SHP77 (cell line): ENCODE results near the gene ECT2L.

ENCODE experiments used
- DNase-seq, 2 experiments: peaks; one replicate each; lab custom pipeline; 2025; lab: John Stamatoyannopoulos, UW

ECT2L gene, protein sequence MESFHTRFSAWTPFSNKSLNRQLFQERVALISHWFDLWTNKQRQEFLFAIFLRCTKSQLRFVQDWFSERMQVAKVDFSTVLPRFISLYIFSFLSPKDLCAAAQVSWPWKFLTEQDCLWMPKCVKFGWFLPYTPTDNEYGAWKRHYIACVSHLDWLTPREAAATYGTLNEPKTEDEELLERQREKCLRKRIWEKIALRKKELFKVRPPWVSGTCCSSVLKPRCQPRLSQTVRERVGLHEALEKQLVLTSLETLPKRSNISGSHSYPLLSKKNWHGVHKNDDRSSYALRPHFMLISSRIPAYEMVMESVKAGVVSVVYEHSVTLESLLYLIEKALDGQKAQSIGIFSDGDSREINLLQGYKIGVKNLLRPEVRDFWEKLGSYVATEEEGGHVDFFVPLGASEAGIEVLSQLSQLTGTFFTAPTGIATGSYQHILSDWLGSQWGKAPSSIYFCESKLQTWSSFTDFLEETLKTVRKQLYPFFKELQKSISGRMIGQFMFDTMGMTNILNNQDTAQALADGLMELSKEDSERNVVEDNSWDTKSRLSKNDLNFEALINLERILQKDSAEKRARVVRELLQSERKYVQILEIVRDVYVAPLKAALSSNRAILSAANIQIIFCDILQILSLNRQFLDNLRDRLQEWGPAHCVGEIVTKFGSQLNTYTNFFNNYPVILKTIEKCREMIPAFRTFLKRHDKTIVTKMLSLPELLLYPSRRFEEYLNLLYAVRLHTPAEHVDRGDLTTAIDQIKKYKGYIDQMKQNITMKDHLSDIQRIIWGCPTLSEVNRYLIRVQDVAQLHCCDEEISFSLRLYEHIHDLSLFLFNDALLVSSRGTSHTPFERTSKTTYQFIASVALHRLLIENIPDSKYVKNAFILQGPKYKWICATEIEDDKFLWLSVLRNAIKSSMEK

GRCh38 chr6:138795809-138796603 lies at the start of gene ECT2L:
Gene ECT2L (plus strand): TSS chr6:138796087. CDS start chr6:138813275, 17,188 bp downstream.
- DNase-seq = no peak

GRCh38 chr6:138752017-138752416 lies 43.9 kb upstream of the ECT2L start:
- DNase-seq = no peak

DNA sequence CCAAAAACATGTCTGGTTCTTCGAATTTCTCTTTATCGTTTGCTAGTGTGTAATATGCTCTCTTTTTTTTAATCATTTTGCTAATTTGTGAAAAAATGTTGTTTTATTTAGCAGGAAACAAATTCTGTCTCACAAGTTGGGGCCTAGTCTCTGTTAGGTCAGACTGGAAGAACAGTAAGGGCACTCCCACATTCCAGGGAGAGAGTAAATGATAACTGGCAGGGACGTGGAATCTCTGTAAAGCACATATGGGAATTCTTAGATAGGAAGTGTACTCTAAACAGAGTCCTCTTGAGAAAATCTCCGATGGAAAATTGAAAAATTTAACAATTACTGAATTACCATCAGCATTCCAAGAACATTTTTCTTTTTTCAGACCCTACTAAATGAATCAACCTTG lies 38.8 kb upstream of the ECT2L start:
- no peak for DNase-seq

DNA sequence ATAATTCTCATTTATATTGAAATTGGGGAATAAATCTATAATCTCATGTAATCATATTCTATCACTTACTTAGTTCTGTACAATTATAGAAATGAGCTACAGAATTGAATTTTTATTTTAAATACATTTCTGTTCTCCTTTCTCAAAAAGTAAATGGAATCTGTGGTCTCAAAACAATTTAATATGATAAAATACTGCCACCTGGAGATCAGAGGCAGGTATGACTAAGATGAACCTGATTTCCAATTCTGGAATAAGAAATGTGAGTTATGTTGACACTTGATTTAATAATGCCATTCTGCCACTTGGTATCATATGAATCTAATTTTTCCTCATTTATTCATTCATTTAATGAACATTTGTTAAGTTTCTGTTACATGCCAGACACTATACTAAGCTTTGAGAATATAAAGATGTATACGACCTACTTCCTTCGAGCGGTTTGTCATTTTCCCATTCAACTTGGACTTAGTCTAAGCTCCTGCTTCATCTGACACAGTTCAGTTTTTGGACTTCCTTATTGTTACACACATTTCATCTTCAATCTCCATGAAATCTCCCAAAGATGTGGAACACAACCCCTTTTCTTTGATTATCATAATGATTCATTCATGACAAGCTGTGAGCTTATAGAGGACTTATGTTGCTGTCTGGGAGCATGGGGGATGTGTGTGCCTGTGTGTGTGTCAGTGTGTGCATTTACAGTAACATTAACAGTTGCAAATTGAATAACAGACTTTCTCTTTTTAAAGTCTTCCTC lies 29.8 kb upstream of the ECT2L start:
- peak; percentile 28 to 33 for DNase-seq

GRCh38 chr6:138769102-138769676 lies 26.7 kb upstream of the ECT2L start:
- DNase-seq = no peak

DNA sequence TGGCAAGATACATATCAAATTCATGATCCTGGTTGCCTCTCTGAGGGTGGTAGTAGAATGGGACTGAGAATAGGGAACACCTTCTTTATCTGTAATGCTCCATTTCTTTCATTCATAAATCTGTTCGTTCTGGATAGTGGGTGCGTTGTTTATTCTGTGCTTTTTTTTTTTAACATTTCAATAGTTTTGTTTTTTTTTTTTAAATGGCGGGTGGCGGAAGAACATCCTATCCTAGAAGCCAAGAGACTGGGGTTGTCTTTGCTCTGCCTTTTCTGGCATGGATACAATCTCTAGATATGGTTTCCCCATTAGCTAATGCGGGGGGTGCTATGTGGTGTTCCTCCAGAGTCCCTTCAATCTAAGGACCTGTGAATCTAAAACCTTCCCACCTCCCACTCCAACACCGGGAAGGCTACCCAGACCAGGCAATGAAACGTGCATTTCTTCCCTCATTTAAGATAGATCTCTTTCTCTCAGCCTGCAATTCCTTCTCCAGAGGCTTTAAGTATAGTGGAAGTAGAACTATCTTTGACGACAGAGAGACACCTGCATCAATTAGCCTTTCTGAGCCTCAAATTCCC lies 23.2 kb upstream of the ECT2L start:
- peak; percentile 46 to 53 for DNase-seq

DNA sequence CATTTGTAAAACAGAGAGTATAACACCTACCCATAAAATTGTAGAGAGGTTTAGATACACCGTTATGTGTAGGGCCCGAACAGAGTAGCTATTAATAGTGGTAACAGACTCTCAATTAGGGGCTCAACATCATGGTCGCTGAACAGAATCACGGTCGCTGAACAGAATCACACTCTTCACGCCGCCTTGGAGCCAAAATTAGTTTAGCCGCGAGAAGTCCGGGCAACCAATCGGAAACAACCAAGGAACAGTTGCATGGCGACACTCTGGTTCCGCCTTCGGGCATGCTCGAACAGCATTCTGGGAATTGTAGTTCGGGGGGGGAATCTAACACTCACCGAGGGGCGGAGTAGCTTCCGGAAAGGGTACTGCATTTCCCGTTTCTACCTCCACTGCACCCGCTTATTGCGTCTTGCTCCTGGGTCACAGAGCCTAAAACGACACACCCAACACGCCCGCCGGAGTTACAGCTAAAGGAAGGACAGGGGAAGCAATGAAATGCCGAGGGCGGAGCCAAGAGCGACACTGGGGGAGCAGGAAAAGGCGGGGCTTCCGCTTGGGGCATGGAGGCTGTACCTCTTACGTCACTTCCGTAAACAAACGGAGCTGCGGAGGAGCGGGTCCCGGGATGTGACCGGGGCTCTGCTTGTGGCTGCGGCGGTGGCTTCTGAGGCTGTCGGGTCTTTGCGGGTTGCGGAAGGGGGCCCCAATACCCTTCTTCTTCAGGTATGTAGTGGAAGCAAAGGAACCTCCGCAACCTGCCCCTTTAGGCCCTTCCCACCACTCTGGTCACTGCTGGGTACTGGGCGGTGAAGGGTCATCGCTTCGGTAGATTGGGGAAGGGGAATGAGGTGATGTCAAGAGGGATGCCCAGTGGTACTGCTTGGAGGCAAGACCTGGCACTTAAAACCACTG lies 22.5 kb upstream of the ECT2L start, which contains the start of gene CCDC28A:
Gene CCDC28A (plus strand): TSS at position 593 of the 915 bp plus-strand sequence. CDS start 2,352 bp downstream, outside the sequence.
- peak; percentile 95 to 97 for DNase-seq

GRCh38 chr6:138774370-138774769 lies 21.5 kb upstream of the ECT2L start:
- DNase-seq = no peak

DNA sequence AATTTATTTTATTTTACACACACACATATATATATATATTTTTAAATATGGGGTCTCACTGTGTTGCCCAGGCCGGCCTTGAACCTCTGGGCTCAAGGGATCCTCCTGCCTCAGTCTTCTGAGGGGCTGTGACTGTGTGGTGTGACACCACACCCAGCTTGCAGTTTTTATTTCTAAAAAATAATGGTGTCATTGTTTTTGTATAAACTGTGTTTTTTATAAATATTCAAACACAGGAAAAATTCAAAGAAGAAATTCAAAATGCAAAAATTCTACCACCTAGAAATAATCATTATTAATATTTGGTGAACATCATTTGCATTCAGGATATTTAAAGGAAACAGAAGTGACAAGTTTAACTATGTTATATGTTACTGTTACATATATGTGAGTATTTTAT lies 19.2 kb upstream of the ECT2L start:
- no peak for DNase-seq

DNA sequence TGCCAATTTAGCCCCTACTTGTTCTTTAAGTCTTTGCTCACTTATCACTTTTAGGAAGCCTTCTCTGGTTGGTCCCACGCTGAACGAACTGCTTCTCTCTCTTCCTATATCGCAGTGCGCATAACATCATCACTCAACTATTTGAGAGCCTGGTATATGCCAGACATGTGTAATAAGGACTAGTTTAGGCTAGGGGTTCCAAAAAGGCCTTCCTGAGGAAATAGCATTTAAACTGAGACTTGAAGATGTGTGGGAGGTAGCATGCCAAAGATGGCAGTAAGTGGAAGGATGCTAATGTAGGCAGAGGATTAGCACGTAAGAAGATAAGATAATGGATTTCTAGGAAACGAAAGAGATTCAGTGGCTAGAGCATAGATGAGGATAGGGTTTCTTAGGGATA lies 17.6 kb upstream of the ECT2L start:
- DNase-seq = no peak

DNA sequence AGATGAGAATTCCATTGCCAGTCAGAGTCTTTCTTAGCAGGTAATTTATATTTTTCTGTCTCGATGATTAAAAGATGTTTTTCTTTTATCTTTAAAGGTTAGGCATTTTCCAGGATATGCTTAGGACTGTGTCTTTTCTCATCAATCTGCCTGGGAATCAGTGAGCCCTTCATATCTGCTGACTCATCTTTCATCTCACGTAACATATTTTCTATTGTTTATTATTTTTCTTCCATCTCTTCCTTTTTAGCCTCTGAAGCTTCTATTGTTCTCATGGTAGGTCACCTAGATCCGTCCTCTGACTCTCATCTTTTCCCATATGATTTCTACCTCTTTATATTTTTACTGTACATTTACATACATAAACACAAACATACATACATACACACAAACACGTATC lies 13.6 kb upstream of the ECT2L start:
- DNase-seq = no peak

DNA sequence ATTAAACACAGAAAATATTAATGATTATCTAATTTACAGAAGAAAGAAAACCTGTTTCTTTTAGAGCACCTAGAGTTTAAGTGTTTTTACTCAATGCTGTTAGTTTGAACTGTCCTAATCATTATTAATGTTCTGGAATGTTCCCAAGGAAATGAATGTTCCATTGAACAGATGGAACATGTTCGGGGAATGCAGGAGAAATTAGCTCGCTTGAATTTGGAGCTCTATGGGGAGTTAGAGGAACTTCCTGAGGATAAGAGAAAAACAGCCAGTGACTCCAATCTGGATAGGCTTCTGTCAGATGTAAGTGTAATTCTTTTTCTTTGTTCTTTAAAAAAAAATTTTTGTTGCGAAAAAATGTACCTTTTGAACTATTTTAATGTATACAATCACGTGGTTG lies 10.8 kb upstream of the ECT2L start:
- no peak for DNase-seq

GRCh38 chr6:138785980-138786379 lies 9.9 kb upstream of the ECT2L start:
- DNase-seq = no peak

GRCh38 chr6:138787138-138787537 lies 8.7 kb upstream of the ECT2L start:
- no peak for DNase-seq

- no peak for DNase-seq
These were observed 884 bp downstream of the ECT2L start for GRCh38 chr6:138796771-138797170.

DNA sequence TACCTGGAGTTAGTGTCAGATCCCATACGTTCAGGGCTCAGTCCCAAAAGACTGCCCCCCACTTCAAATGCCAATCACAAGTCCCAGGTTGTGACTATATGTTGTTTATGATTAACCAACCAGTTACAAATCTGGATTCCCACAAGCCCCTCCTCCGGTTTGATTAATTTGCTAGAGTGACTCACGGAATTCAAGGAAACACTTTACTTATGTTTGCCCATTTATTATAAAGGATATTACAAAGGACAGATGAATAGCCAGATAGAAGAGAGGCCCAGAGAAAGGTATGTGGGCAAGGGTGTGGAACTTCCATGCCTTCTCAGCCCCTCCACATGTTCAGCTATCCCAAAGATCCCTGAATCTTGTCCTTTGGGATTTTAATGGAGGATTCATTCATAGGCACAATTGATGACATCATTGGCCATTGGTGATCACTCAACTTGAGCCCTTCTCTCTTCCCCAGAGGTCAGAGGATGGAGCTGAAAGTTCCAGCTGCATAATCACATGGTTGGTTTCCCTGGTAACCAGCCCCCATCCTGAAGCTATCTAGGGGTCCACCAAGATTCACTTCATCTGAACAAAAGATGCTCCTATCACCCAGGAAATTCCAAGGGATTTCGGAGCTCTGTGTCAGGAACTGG lies 2.0 kb downstream of the ECT2L start:
- no peak for DNase-seq

DNA sequence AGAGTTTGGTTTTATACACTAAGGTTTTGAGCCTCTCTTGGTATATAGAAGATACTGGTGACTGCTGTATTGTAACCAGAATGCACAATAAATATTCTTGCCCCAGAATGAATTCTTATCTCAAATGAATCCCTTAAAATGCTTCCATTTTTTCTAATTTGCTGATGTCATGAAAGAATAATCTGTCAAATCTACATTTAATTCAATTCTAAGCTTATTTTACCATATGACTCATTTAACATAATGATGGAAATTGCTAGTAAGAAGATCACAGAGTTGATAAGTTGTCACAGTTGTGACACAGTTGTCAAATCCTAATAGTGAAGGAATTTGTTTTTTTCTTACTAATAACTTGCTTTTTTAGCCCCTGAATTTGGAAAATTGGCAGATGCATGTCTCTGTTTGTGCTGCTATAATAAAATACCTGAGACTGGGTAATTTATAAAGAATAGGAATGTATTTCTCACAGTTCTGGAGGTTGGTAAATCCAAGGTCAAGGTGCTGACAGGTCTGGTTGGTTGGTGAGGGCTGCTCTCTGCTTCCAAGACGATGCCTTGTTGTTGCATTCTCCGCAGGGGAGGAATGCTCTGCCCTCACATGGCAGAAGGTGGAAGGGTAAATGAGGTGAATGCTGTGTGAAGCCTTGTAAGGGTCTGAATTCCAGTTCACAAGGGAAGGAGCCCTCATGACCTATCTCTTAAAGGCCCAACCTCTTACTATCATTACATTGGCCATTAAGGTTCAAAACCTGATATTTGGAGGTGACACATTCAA lies 4.7 kb downstream of the ECT2L start:
- DNase-seq = no peak

- no peak for DNase-seq
These were observed 7.4 kb downstream of the ECT2L start for GRCh38 chr6:138803331-138803730.
